Endothelial cell of umbilical vein (primary cell): ENCODE measurements around the gene TEX35. TPM values are rescaled to one million over a fixed set of nuclear protein-coding genes. Genes with fewer than 3 reads are reported as not detected.

Source experiments
- BruUV-seq: library from RNA; stranded (reverse); fragments of 400-500 nt; replicated peaks from 2 replicates; lab custom pipeline; 2021; lab: Mats Ljungman, UMichigan
- CTCF ChIA-PET: fragments of 300-600, 350-600 bp; sonication (Branson Sonifier 250); formaldehyde crosslinking; loops from one replicate; lab custom pipeline; 2021; ENCODE audit warnings: antibody characterized with exemption, inconsistent platforms; lab: Charles Lee
- POLR2A ChIA-PET: fragments of 300-600, 350-600 bp; sonication (Branson Sonifier 250); formaldehyde crosslinking; loops from one replicate; lab custom pipeline; 2021; ENCODE audit warnings: antibody characterized with exemption, inconsistent platforms; lab: Charles Lee
- DNase-seq: peaks from one replicate; pipeline ENCODE4 v3.0.0-alpha.2; 2011; ENCODE audit warnings: low read depth, low spot score
- FAIRE-seq: peaks from 2 replicates; lab custom pipeline; 2011; peaks lifted over from hg19 to GRCh38; lab: Jason Lieb, UNC
- H2AFZ ChIP-seq: 2 replicates; pipeline ENCODE4 v1.6.0; 2012; ENCODE audit warnings: low read depth, low read length, control low read depth, inconsistent platforms
- H3K27ac ChIP-seq: 2 replicates; pipeline ENCODE4 v1.5.1; 2011; ENCODE audit warnings: low read depth, mild to moderate bottlenecking, control low read depth, low read length, moderate library complexity; ENCODE audit not compliant: insufficient read depth
- H3K27me3 ChIP-seq, 2 experiments: 2 replicates each; pipeline versions ENCODE4 v1.6.0 to v1.6.1; 2011; ENCODE audit warnings: low read length in 2 of 2, mixed read lengths in 1 of 2; ENCODE audit not compliant: control insufficient read depth in 2 of 2, insufficient read depth in 2 of 2
- H3K36me3 ChIP-seq, 2 experiments: 2 replicates in 1 of 2; 3 replicates in 1 of 2; pipeline ENCODE4 v1.5.1; 2011; ENCODE audit warnings: low read length in 2 of 2, mild to moderate bottlenecking in 1 of 2, moderate library complexity in 1 of 2; ENCODE audit not compliant: control insufficient read depth in 2 of 2, insufficient read depth in 2 of 2; ENCODE audit errors: extremely low read depth in 1 of 2
- H3K4me1 ChIP-seq: 3 replicates; pipeline ENCODE4 v1.5.1; 2011; ENCODE audit warnings: mild to moderate bottlenecking, low read length; ENCODE audit not compliant: control insufficient read depth, insufficient read depth; ENCODE audit errors: extremely low read depth
- H3K4me2 ChIP-seq: 2 replicates; pipeline ENCODE4 v1.6.1; 2011; ENCODE audit warnings: low read length, control low read depth, mixed read lengths; ENCODE audit not compliant: insufficient read depth
- H3K4me3 ChIP-seq, 3 experiments: fragments of 200-600 bp in 1 of 3; sonication (generic), shearing (Covaris generic) in 1 of 3; replicated peaks in 1 of 3; 2 replicates each; pipeline ENCODE4 v1.5.1; 2011 to 2016; ENCODE audit warnings: control low read depth in 3 of 3, low read length in 3 of 3, mild to moderate bottlenecking in 2 of 3, inconsistent platforms in 1 of 3, low read depth in 1 of 3, moderate library complexity in 1 of 3; ENCODE audit not compliant: insufficient read depth in 1 of 3
- H3K79me2 ChIP-seq: 2 replicates; pipeline ENCODE4 v1.6.0; 2012; ENCODE audit warnings: low read length, inconsistent platforms; ENCODE audit not compliant: control insufficient read depth, insufficient read depth
- H3K9ac ChIP-seq: replicated peaks from 2 replicates; pipeline ENCODE3; 2011; ENCODE audit warnings: low read length, control low read depth; ENCODE audit not compliant: insufficient read depth; ENCODE audit errors: extremely low read depth
- H3K9me1 ChIP-seq: replicated peaks from 3 replicates; pipeline ENCODE4 v1.6.0; 2011; ENCODE audit warnings: mild to moderate bottlenecking, low read length; ENCODE audit not compliant: control insufficient read depth, insufficient read depth; ENCODE audit errors: extremely low read depth
- H3K9me3 ChIP-seq: replicated peaks from 2 replicates; pipeline ENCODE4 v1.5.1; 2012; ENCODE audit warnings: low read length, inconsistent platforms; ENCODE audit not compliant: control insufficient read depth, insufficient read depth
- H4K20me1 ChIP-seq: replicated peaks from 2 replicates; pipeline ENCODE3; 2011; ENCODE audit warnings: mild to moderate bottlenecking, low read length; ENCODE audit not compliant: control insufficient read depth, insufficient read depth; ENCODE audit errors: extremely low read depth
- CTCF ChIP-seq, 2 donors: IDR thresholded peaks; 1 replicate in 1 of 2; 2 replicates in 1 of 2; pipeline ENCODE4 v1.5.1; 2011; ENCODE audit warnings: low read length in 2 of 2, mild to moderate bottlenecking in 2 of 2, moderate library complexity in 2 of 2, control low read depth in 1 of 2, inconsistent platforms in 1 of 2, low read depth in 1 of 2; ENCODE audit not compliant: insufficient read depth in 1 of 2; ENCODE audit errors: extremely low read depth in 1 of 2
- EZH2 ChIP-seq: IDR thresholded peaks from 2 replicates; pipeline ENCODE4 v1.6.1; 2012; ENCODE audit warnings: borderline replicate concordance, low read depth, mild to moderate bottlenecking, moderate library complexity, low read length, inconsistent platforms; ENCODE audit not compliant: severe bottlenecking
- FOS ChIP-seq: IDR thresholded peaks from 2 replicates; pipeline ENCODE4 v1.6.1; 2011; ENCODE audit warnings: mild to moderate bottlenecking, low read length, moderate library complexity, borderline replicate concordance; ENCODE audit not compliant: insufficient read depth
- GATA2 ChIP-seq: IDR thresholded peaks from 2 replicates; pipeline ENCODE4 v1.7.0; 2011; ENCODE audit warnings: low read depth, mild to moderate bottlenecking, moderate library complexity, mixed read lengths, low read length; ENCODE audit not compliant: insufficient read length, insufficient read depth
- JUN ChIP-seq: IDR thresholded peaks from 2 replicates; pipeline ENCODE4 v1.6.1; 2011; ENCODE audit warnings: borderline replicate concordance, low read depth; ENCODE audit not compliant: insufficient read length, insufficient read depth
- MYC ChIP-seq: IDR thresholded peaks from one replicate; pipeline ENCODE4 v1.6.1; 2011; ENCODE audit warnings: mild to moderate bottlenecking, low read depth, low read length
- POLR2A ChIP-seq: IDR thresholded peaks from 2 replicates; pipeline ENCODE4 v1.6.1; 2012; ENCODE audit warnings: low read depth, mild to moderate bottlenecking, control low read depth, low read length
- POLR2AphosphoS5 ChIP-seq: IDR thresholded peaks from 2 replicates; pipeline ENCODE4 v1.6.1; 2012; ENCODE audit warnings: low read depth, mild to moderate bottlenecking, control low read depth, low read length, moderate library complexity; ENCODE audit not compliant: insufficient read depth
- dilution Hi-C: fragments of 300-500 bp; cut with MboI; formaldehyde crosslinking; loops from one replicate; pipeline ENCODE4 v1.15.0; 2019; ENCODE audit warnings: low sequenced_read_pairs; ENCODE audit not compliant: extremely low pct_ligation_motif_present
- intact Hi-C: fragments of 100-400 bp; cut with micrococcal nuclease; formaldehyde crosslinking; loops from one replicate; pipeline ENCODE4 v1.10.0; 2022
- polyA plus RNA-seq, 4 experiments: library from polyadenylated mRNA; depleted of rRNA in 3 of 4; stranded (reverse) in 3 of 4; unstranded in 1 of 4; fragments of >200 nt; gene quantifications; 2 replicates each; pipeline versions ENCODE4 v1.2.1 to v1.2.3, GENCODE V29; 2011 to 2012; ENCODE audit warnings: missing spikeins in 1 of 4
- total RNA-seq: library from RNA; stranded (reverse); gene quantifications from 2 replicates; pipeline ENCODE4 v1.2.3, GENCODE V29; 2021
- TF ChIP-seq, protein P1 (sequence below): IDR thresholded peaks from 2 replicates; pipeline ENCODE4 v1.6.1; 2011; ENCODE audit not compliant: insufficient read depth, insufficient read length

Gene TEX35
- total and polyA plus RNA-seq, 2 donors (not counting 3 experiments of a cell fraction or from before 2014, with no cell fraction given): not detected

- no peak overlapping the region for H3K4me2 ChIP-seq
- CTCF ChIA-PET: interaction anchor here (1.0 to 10.5 kb wide), 4 partner anchors 26 to 206 kb away, joined by 3 to 240 read pairs (median 50); no protein-coding TSS in a partner anchor
- dilution Hi-C loops: no loop called here
These were observed 8.6 kb upstream of the TEX35 start for GRCh38 chr1:178504286-178504685.

GRCh38 chr1:178506177-178506576 is 6.7 kb upstream of the TEX35 start:
- intact Hi-C loops (no loop called here), dilution Hi-C loops (no loop called here)
- no peaks in the 10 kb centered on the region for H4K20me1 ChIP-seq
- no peak for FAIRE-seq
- BruUV-seq: no TSS peak
- no peak overlapping the region for H3K9ac ChIP-seq
- no peak for TF ChIP-seq MYC
- TF ChIP-seq POLR2AphosphoS5: no peak
- no peak for TF ChIP-seq EZH2
- TF ChIP-seq FOS: no peak
- no peak for TF ChIP-seq CTCF (IDR thresholded peaks at IDR 0.05; ENCODE audit: extremely low read depth in 1 of 2, insufficient read depth in 1 of 2, low read depth in 1 of 2, low read length in 2 of 2)
- TF ChIP-seq, protein P1, sequence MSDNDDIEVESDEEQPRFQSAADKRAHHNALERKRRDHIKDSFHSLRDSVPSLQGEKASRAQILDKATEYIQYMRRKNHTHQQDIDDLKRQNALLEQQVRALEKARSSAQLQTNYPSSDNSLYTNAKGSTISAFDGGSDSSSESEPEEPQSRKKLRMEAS: no peak
- TF ChIP-seq JUN: no peak
- no peaks in the 10 kb centered on the region for H3K9me3 ChIP-seq
- ChIA-PET CTCF (interaction anchor here (0.9 to 10.5 kb wide), 5 partner anchors 11 to 208 kb away, joined by 3 to 240 read pairs (median 3); no protein-coding TSS in a partner anchor), POLR2A (no interaction called here)
- H3K4me1 ChIP-seq: no peaks in the 10 kb centered on the region
- no peaks in the 10 kb centered on the region for H3K36me3 ChIP-seq
- no peak overlapping the region for H3K4me2 ChIP-seq
- H3K27ac ChIP-seq: no peak overlapping the region
- no peaks in the 10 kb centered on the region for H3K9me1 ChIP-seq
- no peaks in the 10 kb centered on the region for H3K79me2 ChIP-seq
- H3K4me3 ChIP-seq: no peak overlapping the region
- H3K27me3 ChIP-seq: no peaks in the 10 kb centered on the region
- no peak overlapping the region for H2AFZ ChIP-seq
- no peak for DNase-seq

More at GRCh38 chr1:178504286-178504685, 8.6 kb upstream of the TEX35 start:
- intact Hi-C loops: loop anchor here (5.0 kb wide), 1 partner anchor 132 kb away; no protein-coding TSS in a partner anchor
- Histone ChIP-seq H3K9ac (no peak overlapping the region), H3K4me3 (no peak overlapping the region), H3K4me1 (no peaks in the 10 kb centered on the region), H4K20me1 (no peaks in the 10 kb centered on the region), H3K27me3 (no peaks in the 10 kb centered on the region), H2AFZ (no peak overlapping the region), H3K27ac (no peak overlapping the region), H3K79me2 (no peaks in the 10 kb centered on the region), H3K9me1 (no peaks in the 10 kb centered on the region), H3K36me3 (no peaks in the 10 kb centered on the region), H3K9me3 (no peaks in the 10 kb centered on the region)
- DNase-seq: no peak
- BruUV-seq: no TSS peak
- FAIRE-seq: no peak
- TF ChIP-seq EZH2 (no peak), POLR2A (no peak), POLR2AphosphoS5 (no peak), GATA2 (no peak), JUN (no peak)
- TF ChIP-seq, protein P1: no peak
- POLR2A ChIA-PET: no interaction called here
